ENCODE data around the gene PCDH15. TPM values are rescaled to one million over a fixed set of nuclear protein-coding genes. Genes with fewer than 3 reads are reported as not detected.

Gene PCDH15
- total and polyA plus RNA-seq, 7 experiments from 2014 or later: not detected

DNA sequence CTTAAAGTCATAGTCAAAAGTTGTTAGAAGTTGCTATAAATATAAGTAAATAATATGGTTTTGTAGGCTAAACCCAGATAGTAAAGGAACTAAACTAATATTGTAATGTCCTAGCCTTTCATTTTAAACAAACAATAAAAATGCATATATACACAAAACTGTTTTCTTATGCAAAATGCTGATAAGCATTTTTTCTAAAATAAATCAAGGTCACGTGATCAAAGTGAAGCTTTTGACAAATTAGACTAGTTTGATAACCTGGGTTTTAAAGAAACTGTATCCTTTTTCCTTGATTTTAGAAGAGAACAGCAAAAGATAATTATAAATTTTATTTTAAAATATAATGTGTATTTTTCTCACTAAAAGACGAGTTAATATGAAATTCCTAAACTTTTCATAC is 313.3 kb downstream of the PCDH15 start:
- no peaks in the 10 kb centered on the region for H3K4me1 ChIP-seq (ENCODE audit: control insufficient read depth in 2 of 2, insufficient read depth in 2 of 2, low read length in 2 of 2)
- Mint-ChIP-seq H3K9me3 (peaks cover 0 to 18% (median 2%) of the 10 kb centered on the region in 11 donors), H3K4me1 (no peaks in the 10 kb centered on the region), H3K36me3 (no peaks in the 10 kb centered on the region), H3K27ac (no peak overlapping the region), H3K27me3 (no peaks in the 10 kb centered on the region), H3K4me3 (no peak overlapping the region)
- H3K36me3 ChIP-seq (ENCODE audit: control insufficient read depth in 2 of 3, insufficient read depth in 3 of 3, low read length in 3 of 3): no peaks in the 10 kb centered on the region
- ChIA-PET CTCF (no interaction called here), POLR2A (no interaction called here)
- peaks cover 0 to 5% (median 0%) of the 10 kb centered on the region in 3 experiments for H3K9me3 ChIP-seq (ENCODE audit: control insufficient read depth in 2 of 3, low read length in 3 of 3)
- no peak overlapping the region for H3K4me3 ChIP-seq (ENCODE audit: low read length)
- intact Hi-C loops (cut with micrococcal nuclease): no loop called here
- ATAC-seq (no peak), DNase-seq (no peak)
- H3K27ac ChIP-seq (ENCODE audit: low read depth, low read length): no peak overlapping the region
- H3K27me3 ChIP-seq (ENCODE audit: control insufficient read depth in 2 of 2, insufficient read depth in 2 of 2, low read length in 2 of 2): no peaks in the 10 kb centered on the region

DNA sequence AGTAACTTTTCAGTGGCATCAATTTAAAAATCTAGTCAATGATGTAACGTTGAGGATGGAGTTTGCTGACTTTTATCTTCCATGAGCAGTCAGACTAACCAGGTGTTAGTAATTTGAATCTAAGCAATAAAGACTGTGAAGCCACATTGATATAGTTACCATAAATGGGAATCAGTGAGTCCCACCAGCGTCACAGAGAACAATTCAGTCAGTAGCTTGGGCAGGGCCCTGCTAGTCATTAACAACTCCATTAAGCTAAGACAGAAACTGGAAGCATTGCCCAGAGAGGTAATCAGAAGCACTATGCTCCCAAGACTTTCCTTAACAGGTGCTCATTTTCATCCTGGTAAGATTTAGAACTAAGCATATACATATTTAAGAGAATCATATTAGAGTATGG is 315.1 kb downstream of the PCDH15 start:
- POLR2A ChIA-PET: no interaction called here
- intact Hi-C loops (cut with micrococcal nuclease): no loop called here

GRCh38 chr10:54484186-54484585 is 316.8 kb downstream of the PCDH15 start:
- H3K4me1 ChIP-seq (ENCODE audit: control insufficient read depth in 2 of 2, insufficient read depth in 2 of 2, low read length in 2 of 2): no peaks in the 10 kb centered on the region
- no peaks in the 10 kb centered on the region for H3K27me3 ChIP-seq (ENCODE audit: control insufficient read depth in 2 of 2, insufficient read depth in 2 of 2, low read length in 2 of 2)
- H3K9me3 ChIP-seq (ENCODE audit: control insufficient read depth in 2 of 3, low read length in 3 of 3): peaks cover 0 to 5% (median 0%) of the 10 kb centered on the region in 3 experiments
- CTCF ChIA-PET: no interaction called here
- DNase-seq: no peak
- no peak overlapping the region for H3K4me3 ChIP-seq (ENCODE audit: low read length)
- H3K4me3 Mint-ChIP-seq: no peak overlapping the region
- intact Hi-C loops (cut with micrococcal nuclease): no loop called here
- ATAC-seq: no peak
- H3K36me3 Mint-ChIP-seq: no peaks in the 10 kb centered on the region
- H3K4me1 Mint-ChIP-seq: no peaks in the 10 kb centered on the region
- peaks cover 0 to 22% (median 0%) of the 10 kb centered on the region in 11 donors for H3K9me3 Mint-ChIP-seq
- POLR2A ChIA-PET: no interaction called here
- H3K36me3 ChIP-seq (ENCODE audit: control insufficient read depth in 2 of 3, insufficient read depth in 3 of 3, low read length in 3 of 3): no peaks in the 10 kb centered on the region
- H3K27me3 Mint-ChIP-seq: no peaks in the 10 kb centered on the region
- no peak overlapping the region for H3K27ac ChIP-seq (ENCODE audit: low read depth, low read length)
- no peak overlapping the region for H3K27ac Mint-ChIP-seq

More for the DNA sequence above, 315.1 kb downstream of the PCDH15 start:
- H3K4me1 ChIP-seq (ENCODE audit: control insufficient read depth in 2 of 2, insufficient read depth in 2 of 2, low read length in 2 of 2): no peaks in the 10 kb centered on the region
- Mint-ChIP-seq H3K9me3 (peaks cover 0 to 18% (median 2%) of the 10 kb centered on the region in 11 donors), H3K4me1 (no peaks in the 10 kb centered on the region), H3K36me3 (no peaks in the 10 kb centered on the region), H3K27me3 (no peaks in the 10 kb centered on the region), H3K4me3 (no peak overlapping the region), H3K27ac (no peak overlapping the region)
- H3K9me3 ChIP-seq (ENCODE audit: control insufficient read depth in 2 of 3, low read length in 3 of 3): peaks cover 0 to 5% (median 0%) of the 10 kb centered on the region in 3 experiments
- H3K27me3 ChIP-seq (ENCODE audit: control insufficient read depth in 2 of 2, insufficient read depth in 2 of 2, low read length in 2 of 2): no peaks in the 10 kb centered on the region
- DNase-seq (no peak), ATAC-seq (no peak)
- H3K27ac ChIP-seq (ENCODE audit: low read depth, low read length): no peak overlapping the region
- H3K36me3 ChIP-seq (ENCODE audit: control insufficient read depth in 2 of 3, insufficient read depth in 3 of 3, low read length in 3 of 3): no peaks in the 10 kb centered on the region
- H3K4me3 ChIP-seq (ENCODE audit: low read length): no peak overlapping the region
- CTCF ChIA-PET: no interaction called here

DNA sequence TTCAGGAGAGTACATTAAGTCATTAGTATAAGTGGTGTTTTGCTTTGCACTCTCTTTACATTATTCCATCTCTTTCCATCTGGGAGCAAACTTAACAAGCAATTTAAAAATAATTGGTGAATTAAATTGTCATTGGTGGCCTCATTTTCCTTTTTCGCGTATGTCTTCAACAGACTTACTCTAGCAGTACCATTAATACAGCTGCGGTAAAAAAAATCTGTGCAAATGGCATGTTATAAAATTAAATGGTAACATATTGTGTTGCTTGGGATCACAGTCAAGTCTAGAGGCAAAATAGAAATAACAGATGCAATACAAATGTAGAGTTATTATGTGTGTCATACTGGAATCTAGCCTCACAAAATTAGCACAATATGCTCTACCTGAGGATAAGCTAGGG is 322.4 kb downstream of the PCDH15 start:
- H3K9me3 ChIP-seq (ENCODE audit: control insufficient read depth in 2 of 3, low read length in 3 of 3): no peaks in the 10 kb centered on the region
- Mint-ChIP-seq H3K4me1 (no peaks in the 10 kb centered on the region), H3K9me3 (peaks cover 0 to 12% (median 1%) of the 10 kb centered on the region in 11 donors), H3K27me3 (no peaks in the 10 kb centered on the region), H3K27ac (no peak overlapping the region), H3K36me3 (no peaks in the 10 kb centered on the region), H3K4me3 (no peak overlapping the region)
- H3K36me3 ChIP-seq (ENCODE audit: control insufficient read depth in 2 of 3, insufficient read depth in 3 of 3, low read length in 3 of 3): no peaks in the 10 kb centered on the region
- H3K27me3 ChIP-seq (ENCODE audit: control insufficient read depth in 2 of 2, insufficient read depth in 2 of 2, low read length in 2 of 2): no peaks in the 10 kb centered on the region
- no peak overlapping the region for H3K27ac ChIP-seq (ENCODE audit: low read depth, low read length)
- ATAC-seq (no peak), DNase-seq (no peak)
- CTCF ChIA-PET: no interaction called here
- POLR2A ChIA-PET: no interaction called here
- H3K4me3 ChIP-seq (ENCODE audit: low read length): no peak overlapping the region
- H3K4me1 ChIP-seq (ENCODE audit: control insufficient read depth in 2 of 2, insufficient read depth in 2 of 2, low read length in 2 of 2): no peaks in the 10 kb centered on the region
- intact Hi-C loops (cut with micrococcal nuclease): no loop called here

- no peaks in the 10 kb centered on the region for H3K4me1 Mint-ChIP-seq
- no peak for DNase-seq
- no peak overlapping the region for H3K27ac Mint-ChIP-seq
- H3K27me3 Mint-ChIP-seq: no peaks in the 10 kb centered on the region
- ATAC-seq: no peak
- intact Hi-C loops (cut with micrococcal nuclease): no loop called here
- CTCF ChIA-PET: no interaction called here
- H3K27me3 ChIP-seq (ENCODE audit: control insufficient read depth in 2 of 2, insufficient read depth in 2 of 2, low read length in 2 of 2): no peaks in the 10 kb centered on the region
- no peak overlapping the region for H3K4me3 Mint-ChIP-seq
- no peaks in the 10 kb centered on the region for H3K36me3 ChIP-seq (ENCODE audit: control insufficient read depth in 2 of 3, insufficient read depth in 3 of 3, low read length in 3 of 3)
- no peaks in the 10 kb centered on the region for H3K4me1 ChIP-seq (ENCODE audit: control insufficient read depth in 2 of 2, insufficient read depth in 2 of 2, low read length in 2 of 2)
- H3K27ac ChIP-seq (ENCODE audit: low read depth, low read length): no peak overlapping the region
- no peak overlapping the region for H3K4me3 ChIP-seq (ENCODE audit: low read length)
- no peaks in the 10 kb centered on the region for H3K36me3 Mint-ChIP-seq
- H3K9me3 Mint-ChIP-seq: peaks cover 0 to 12% (median 2%) of the 10 kb centered on the region in 11 donors
- POLR2A ChIA-PET: no interaction called here
- H3K9me3 ChIP-seq (ENCODE audit: control insufficient read depth in 2 of 3, low read length in 3 of 3): no peaks in the 10 kb centered on the region
Observed at GRCh38 chr10:54477738-54478137, 323.3 kb downstream of the PCDH15 start.

- H3K4me3 ChIP-seq (ENCODE audit: low read length): no peak overlapping the region
- ATAC-seq (no peak), DNase-seq (no peak)
- H3K9me3 Mint-ChIP-seq: peaks cover 0 to 9% (median 2%) of the 10 kb centered on the region in 11 donors
- intact Hi-C loops (cut with micrococcal nuclease): no loop called here
- H3K36me3 Mint-ChIP-seq: no peaks in the 10 kb centered on the region
- H3K36me3 ChIP-seq (ENCODE audit: control insufficient read depth in 2 of 3, insufficient read depth in 3 of 3, low read length in 3 of 3): no peaks in the 10 kb centered on the region
- H3K27me3 ChIP-seq (ENCODE audit: control insufficient read depth in 2 of 2, insufficient read depth in 2 of 2, low read length in 2 of 2): no peaks in the 10 kb centered on the region
- no peak overlapping the region for H3K27ac Mint-ChIP-seq
- H3K4me1 ChIP-seq (ENCODE audit: control insufficient read depth in 2 of 2, insufficient read depth in 2 of 2, low read length in 2 of 2): no peaks in the 10 kb centered on the region
- no peaks in the 10 kb centered on the region for H3K4me1 Mint-ChIP-seq
- H3K27ac ChIP-seq (ENCODE audit: low read depth, low read length): no peak overlapping the region
- H3K27me3 Mint-ChIP-seq: no peaks in the 10 kb centered on the region
- POLR2A ChIA-PET: no interaction called here
- H3K4me3 Mint-ChIP-seq: no peak overlapping the region
- H3K9me3 ChIP-seq (ENCODE audit: control insufficient read depth in 2 of 3, low read length in 3 of 3): no peaks in the 10 kb centered on the region
- CTCF ChIA-PET: no interaction called here
Observed at GRCh38 chr10:54470324-54470631, 330.8 kb downstream of the PCDH15 start.

GRCh38 chr10:54469587-54470323 is 331.3 kb downstream of the PCDH15 start:
- Mint-ChIP-seq H3K4me1 (no peaks in the 10 kb centered on the region), H3K36me3 (no peaks in the 10 kb centered on the region), H3K27ac (no peak overlapping the region), H3K4me3 (no peak overlapping the region), H3K9me3 (peaks cover 0 to 9% (median 2%) of the 10 kb centered on the region in 11 donors), H3K27me3 (no peaks in the 10 kb centered on the region)
- CTCF ChIA-PET: no interaction called here
- H3K4me1 ChIP-seq (ENCODE audit: control insufficient read depth in 2 of 2, insufficient read depth in 2 of 2, low read length in 2 of 2): no peaks in the 10 kb centered on the region
- no peaks in the 10 kb centered on the region for H3K36me3 ChIP-seq (ENCODE audit: control insufficient read depth in 2 of 3, insufficient read depth in 3 of 3, low read length in 3 of 3)
- no peaks in the 10 kb centered on the region for H3K27me3 ChIP-seq (ENCODE audit: control insufficient read depth in 2 of 2, insufficient read depth in 2 of 2, low read length in 2 of 2)
- ATAC-seq (no peak), DNase-seq (no peak)
- POLR2A ChIA-PET: no interaction called here
- H3K27ac ChIP-seq (ENCODE audit: low read depth, low read length): no peak overlapping the region
- no peaks in the 10 kb centered on the region for H3K9me3 ChIP-seq (ENCODE audit: control insufficient read depth in 2 of 3, low read length in 3 of 3)
- intact Hi-C loops (cut with micrococcal nuclease): no loop called here
- no peak overlapping the region for H3K4me3 ChIP-seq (ENCODE audit: low read length)
